ENCODE measurements around the gene CD79B.

DNA sequence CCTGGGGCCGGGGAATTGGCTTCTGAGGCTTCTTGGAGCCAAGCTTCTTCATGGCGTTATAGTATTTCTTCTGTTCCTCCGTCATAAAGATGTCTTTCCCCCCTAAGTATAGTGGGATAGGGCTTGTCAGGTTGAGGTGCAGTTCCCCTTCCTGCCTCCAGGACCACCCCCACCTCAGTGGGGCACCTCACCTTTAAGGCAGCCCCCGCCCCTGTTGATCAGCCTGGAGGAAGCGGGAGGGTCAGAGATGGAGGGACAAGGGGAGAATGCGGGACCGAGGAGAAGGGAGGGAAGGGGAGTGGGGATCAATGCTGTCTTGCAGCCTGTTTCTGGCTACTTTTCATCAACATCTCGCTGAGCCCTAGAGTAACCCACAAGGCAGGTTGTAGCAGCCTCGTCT lies 11.6 kb upstream of the CD79B start:
- TF ChIP-seq CTCF (IDR thresholded peaks at IDR 0.05; ENCODE audit: control extremely low read depth in 1 of 3, insufficient read depth in 1 of 3, low read depth in 1 of 3, low read length in 3 of 3) (peak; percentile 15 to 40 (median 33)), EP300 (IDR thresholded peaks at IDR 0.05; ENCODE audit: borderline replicate concordance in 1 of 2, low read depth in 2 of 2, low read length in 2 of 2) (no peak)
- TF ChIP-seq, protein P1, sequence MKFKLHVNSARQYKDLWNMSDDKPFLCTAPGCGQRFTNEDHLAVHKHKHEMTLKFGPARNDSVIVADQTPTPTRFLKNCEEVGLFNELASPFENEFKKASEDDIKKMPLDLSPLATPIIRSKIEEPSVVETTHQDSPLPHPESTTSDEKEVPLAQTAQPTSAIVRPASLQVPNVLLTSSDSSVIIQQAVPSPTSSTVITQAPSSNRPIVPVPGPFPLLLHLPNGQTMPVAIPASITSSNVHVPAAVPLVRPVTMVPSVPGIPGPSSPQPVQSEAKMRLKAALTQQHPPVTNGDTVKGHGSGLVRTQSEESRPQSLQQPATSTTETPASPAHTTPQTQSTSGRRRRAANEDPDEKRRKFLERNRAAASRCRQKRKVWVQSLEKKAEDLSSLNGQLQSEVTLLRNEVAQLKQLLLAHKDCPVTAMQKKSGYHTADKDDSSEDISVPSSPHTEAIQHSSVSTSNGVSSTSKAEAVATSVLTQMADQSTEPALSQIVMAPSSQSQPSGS (IDR thresholded peaks at IDR 0.05; ENCODE audit: low read length) = no peak
